Measurements from ENCODE around the gene SPART. TPM values are rescaled to one million over a fixed set of nuclear protein-coding genes. Genes with fewer than 3 reads are reported as not detected.

The SPART gene
- total RNA-seq, 1 experiment from 2014 or later = 23.3 TPM

Other genes with a start within 250 kb of the SPART start
- gene DCLK1, start 215.0 kb downstream of the SPART start, total RNA-seq (2014; rRNA removed) = 0.12 TPM in 1 of 2 replicates, not detected in the other
- not detected in 2 replicates for gene SOHLH2, start 131.8 kb downstream of the SPART start, total RNA-seq (2014; rRNA removed)
- gene CCDC169, start 48.6 kb downstream of the SPART start, total RNA-seq (2014; rRNA removed) = 0.69 and 6.5 TPM in 2 replicates
- 18.3 and 18.6 TPM in 2 replicates for gene CCNA1, start 86.1 kb upstream of the SPART start, total RNA-seq (2014; rRNA removed)

All from PC-3 (cell line).